Activated CD8-positive, alpha-beta memory T cell treated with anti-CD3 and anti-CD28 coated beads, Interleukin-2, amount 50 U/mL, for 48 hours (primary cell): ENCODE measurements around the gene NUP214.
"Not testable (repeated sequence)": the region's sequence is repeated elsewhere in the genome, so short reads cannot be mapped to it uniquely, and the experiment has no call there.

Experiments
- DNase-seq: peaks from one replicate; pipeline ENCODE4 v3.0.0-alpha.2; 2020

Gene NUP214

DNA sequence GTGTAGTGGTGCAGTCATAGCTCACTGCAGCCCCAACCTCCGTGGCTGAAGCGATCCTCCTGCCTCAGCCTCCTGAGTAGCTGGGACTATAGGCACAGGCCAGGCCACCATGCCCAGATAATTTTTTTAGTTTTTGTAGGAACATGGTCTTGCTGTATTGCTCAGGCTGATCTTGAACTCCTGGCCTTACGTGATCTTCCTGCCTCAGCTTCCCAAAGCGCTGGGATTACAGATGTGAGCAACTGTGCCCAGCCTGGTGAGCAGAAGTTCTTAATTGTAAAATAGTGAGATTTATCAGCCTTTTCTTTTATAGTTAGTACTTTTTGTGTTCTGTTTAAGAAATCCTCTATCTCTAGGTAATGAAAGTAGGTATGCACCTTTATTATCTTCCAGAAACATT is 42.5 kb downstream of the NUP214 start:
- DNase-seq, result no peak

DNA sequence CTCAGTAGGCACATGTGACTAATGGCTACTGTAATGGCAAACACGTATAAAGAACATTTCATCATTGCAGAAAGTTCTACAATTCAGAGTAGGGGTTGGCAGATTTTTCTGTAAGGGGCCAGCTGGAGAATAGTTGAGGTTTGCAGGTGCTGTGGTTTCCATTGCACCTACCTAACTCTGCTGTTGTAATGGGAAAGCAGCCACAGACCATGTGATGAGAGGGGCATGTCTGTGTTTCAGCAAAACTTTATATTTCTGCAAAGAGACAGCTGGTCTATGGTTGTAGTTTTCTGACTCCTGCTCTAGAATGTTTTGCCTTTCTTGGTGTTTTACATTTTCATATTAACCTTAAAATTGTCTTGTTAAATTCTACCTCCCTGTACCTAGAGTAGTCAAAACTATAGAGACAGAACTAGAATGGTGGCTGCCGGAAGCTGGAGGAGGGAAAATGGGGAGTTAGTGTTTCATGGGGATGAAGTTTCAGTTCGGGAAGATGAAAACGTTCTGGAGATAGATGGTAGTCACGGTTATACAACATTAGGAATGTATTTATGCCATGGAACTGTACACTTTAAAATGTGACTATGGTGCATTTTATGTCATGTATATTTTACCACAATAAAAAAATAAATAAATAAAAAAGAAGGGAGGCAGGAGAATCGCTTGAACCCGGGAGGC is 44.3 kb downstream of the NUP214 start:
- no peak for DNase-seq

DNA sequence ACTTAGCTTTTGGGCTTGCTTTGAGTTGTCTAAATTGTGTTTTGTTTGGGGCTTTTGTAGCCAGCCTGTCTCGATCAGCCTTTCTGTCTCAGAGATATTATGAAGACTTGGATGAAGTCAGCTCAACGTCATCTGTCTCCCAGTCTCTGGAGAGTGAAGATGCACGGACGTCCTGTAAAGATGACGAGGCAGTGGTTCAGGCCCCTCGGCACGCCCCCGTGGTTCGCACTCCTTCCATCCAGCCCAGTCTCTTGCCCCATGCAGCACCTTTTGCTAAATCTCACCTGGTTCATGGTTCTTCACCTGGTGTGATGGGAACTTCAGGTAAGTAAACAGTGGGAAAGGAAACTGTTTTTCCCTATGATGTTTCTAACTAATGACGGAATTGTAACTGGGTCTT is 48.6 kb downstream of the NUP214 start:
- DNase-seq, result no peak

DNA sequence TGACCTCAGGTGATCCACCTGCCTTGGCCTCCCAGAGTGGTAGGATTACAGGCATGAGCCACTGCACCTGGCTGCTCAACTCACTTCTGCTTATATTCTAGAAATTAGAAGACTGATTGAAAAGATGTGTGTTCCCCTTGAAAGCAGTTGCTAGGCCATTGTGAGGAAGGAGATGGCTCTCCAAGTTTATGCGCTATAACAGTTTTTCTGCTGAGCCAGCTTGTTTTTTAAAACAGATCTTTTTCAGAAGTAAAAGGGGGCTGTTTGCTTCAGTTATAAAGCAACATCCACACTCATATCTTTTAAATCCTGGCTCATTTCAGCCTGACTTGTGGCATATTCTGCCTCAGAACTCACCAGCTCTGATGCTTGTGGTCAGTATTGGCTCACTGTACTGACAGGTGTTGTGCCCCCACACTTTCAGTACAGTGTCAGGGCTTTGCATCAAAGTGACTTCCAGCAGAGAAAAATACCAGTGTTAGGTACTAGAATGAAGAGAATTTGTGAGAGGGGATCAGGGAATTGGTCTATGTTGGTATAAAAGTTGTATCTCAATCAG is 49.4 kb downstream of the NUP214 start:
- no peak for DNase-seq

DNA sequence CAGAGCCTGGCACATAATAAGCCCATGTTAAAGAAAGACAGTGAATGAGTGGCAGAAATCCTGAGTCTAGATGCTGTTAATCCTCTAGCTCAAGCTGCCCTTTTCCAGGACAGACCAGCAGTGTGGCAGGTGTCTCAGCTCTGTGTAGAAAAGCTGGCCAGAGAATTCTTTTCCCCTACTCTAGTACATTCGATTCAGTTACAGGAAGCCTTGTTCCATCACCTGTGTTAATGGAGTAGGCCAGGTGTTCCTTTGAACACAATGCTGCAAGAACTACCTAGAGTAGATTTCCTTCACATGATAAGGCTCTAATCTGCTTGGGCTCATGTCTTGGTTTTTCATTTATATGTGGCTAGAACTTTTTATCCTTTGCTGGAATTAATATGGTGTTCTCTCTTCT is 52.5 kb downstream of the NUP214 start:
- no peak for DNase-seq

DNA sequence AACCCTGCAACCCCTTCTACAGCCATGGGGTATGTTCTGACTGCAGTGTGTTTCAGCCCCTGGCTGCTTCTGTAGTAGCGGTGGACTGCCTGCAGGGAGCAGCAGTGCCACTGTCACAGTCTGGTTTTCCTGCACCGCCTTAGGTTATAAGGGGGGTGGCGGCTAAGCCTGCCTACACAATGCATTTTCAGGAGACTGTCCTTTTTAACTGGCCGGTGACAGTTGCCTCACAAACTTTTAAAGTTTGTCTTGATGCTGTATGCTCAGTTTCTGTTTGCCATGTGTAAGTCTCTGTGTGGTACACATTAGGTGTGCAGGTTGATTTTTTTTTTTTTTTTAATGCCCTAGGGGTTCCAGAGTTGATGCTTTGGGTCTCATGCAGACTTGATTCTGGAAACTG is 53.0 kb downstream of the NUP214 start:
- peak; percentile 79 for DNase-seq

DNA sequence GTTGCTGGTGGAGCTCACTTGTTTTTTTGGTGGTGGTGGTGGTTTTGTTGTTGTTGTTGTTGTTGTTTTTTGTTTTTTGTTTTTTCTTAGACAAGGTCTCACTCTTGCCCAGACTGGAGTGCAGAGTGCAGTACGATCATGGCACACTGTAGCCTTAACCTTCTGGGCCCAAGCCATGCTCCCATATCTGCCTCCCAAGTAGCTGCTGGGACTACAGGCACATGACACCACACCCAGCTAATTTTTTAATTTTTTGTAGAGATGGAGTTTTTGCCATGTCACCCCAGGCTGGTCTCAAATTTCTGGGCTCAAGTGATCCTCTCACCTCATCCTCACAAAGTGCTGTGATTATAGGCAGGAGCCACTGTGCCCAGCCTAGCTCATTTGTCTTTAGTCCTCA is 53.5 kb downstream of the NUP214 start:
- no peak for DNase-seq

DNA sequence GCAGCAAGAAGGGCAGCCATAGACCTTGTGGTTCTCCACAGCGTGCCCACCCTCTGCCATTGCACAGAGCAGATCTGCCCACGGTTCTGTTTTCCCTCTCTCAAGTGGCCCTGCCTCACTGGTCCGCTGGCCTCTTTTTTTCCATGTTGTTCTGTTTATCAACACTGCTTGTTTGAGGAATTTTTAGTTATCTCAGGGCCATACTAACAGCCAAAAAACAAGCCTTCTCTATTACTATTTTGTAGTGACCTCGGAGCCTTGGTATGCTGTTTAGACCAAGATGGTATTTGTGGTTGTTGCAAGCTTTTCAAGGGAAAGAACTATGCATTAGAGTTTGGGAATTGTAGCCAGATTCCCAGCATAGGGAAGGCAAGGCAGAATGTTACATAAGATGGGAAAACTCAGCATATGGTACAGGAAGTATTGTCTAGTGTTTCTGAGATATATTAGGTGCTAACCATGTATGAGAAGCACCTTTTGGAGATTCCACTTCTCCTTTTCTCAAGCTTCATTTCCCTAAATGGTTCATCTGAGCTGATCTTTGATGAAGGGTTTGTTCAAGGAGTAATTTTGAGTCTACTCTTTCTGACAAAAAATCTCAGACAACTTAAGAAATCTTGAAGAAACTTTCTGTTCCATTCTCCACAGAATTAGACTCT is 54.3 kb downstream of the NUP214 start:
- no peak for DNase-seq

DNA sequence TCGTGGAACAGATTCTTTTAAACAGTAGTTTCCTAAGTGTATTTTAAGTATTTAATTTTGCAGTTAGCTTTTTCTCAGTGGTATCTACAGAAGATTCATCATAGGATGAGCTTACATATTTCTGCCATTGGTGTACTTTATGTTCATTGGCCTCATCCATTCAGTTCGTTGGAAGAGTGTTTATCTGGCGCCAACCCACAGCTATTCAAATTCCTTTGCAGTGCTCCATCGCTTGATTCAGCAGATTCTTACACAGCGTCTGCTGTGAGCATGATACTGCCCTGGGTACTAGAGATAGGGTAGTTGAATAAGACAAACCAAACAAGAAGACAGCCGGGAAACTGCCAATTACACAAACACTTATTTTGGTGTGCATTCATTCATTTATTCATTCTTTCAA is 55.1 kb downstream of the NUP214 start:
- DNase-seq, result no peak

DNA sequence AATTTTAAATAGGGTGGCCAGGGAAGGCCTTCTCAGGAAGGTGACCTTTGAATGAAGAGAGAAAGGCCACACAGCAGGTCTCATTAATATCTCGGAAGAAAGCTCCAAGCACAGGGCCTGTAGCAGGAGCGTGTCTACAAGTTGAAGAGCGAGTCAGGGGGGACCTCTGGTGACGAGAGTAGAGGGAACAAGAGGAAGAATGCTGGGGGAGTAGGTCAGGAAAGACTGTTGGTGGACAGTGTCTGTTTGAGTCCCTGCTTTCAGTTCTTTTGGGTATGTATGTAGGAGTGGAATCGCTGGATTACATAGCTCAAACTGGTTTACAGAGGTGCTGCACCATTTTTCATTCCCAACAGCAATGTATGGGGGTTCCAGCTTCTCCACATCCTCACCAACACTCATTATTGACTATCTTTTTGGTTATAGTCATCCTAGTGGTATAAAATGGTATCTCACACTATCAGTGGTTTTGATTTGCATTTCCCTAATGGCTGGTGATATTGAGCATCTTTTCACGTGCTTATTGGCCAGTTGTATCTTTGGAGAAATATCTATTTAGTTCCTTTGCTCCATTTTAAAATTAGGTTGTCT is 55.8 kb downstream of the NUP214 start:
- DNase-seq, result no peak

DNA sequence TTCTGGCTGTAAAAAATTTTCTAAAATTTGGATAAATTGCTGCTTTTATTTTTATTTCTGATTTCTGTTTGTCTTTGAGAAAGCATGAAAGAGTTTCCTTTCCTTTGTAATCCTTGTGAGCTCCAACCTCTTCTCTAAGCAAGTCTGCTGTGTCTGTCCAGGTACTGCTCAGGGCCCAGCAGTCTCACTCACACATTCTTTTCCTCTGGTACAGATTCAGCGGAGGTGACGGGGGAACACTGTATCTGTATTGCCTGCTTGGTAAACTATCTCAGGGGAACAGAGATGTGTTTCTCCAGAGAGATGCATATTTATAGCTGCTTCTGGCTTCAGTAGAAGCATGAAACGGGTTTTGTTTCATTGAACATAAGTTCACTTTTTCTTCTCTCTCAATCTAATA is 60.5 kb downstream of the NUP214 start:
- no peak for DNase-seq

DNA sequence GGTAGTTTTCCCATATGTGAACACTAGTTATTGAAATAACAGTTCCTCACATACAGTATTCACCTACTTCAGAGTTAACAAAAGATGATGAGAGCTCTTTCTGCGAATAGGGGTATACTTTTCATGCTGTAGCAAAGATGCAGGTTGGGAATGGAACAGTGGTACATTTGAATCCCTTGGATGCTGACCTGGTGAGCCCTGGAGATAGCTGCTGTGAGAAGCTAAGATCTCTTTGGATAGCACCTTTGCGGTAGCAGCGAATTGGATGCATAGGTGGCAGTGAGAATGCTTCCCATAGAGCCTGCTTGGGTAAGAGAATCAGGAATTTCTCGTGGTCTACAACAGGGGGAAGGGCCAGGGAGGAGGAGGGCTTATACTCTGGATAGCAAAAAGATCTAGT is 61.2 kb downstream of the NUP214 start:
- DNase-seq, result no peak

DNA sequence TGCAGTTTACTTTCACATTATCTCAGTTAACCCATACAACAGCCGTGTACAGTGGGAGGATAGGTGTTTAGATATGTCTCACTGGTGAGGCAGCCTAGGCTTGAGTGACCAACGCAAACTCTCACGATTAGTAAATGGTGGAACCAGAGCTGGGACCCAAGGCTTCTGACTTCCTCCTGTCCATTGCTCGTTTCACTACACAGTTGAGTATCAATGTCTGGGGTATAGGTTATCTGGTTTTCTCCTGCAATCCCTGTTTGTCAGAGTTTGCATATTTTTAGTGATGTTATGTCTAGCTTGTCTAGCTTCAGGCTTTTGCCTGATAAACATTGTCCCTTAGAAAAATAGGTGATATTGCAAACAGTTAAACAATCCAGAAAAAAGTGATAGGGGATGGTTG is 62.6 kb downstream of the NUP214 start:
- no peak for DNase-seq

DNA sequence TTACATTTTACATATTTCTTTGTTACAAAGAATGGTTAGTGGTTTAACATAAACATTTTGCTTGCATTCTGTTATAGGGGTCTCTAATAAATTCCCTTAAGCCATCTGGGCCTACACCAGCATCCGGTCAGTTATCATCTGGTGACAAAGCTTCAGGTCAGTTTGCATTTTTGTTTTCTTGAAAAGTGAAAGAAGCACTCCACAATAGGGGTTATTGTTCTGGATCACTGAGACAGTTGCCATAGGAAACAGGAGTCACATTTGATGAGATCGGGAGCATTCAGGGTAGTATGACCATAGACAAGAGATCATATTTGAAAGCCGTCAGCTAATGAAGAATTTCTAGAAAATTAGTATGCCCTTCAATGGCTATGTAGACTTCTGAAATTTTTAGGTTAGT is 63.6 kb downstream of the NUP214 start:
- DNase-seq, result no peak

DNA sequence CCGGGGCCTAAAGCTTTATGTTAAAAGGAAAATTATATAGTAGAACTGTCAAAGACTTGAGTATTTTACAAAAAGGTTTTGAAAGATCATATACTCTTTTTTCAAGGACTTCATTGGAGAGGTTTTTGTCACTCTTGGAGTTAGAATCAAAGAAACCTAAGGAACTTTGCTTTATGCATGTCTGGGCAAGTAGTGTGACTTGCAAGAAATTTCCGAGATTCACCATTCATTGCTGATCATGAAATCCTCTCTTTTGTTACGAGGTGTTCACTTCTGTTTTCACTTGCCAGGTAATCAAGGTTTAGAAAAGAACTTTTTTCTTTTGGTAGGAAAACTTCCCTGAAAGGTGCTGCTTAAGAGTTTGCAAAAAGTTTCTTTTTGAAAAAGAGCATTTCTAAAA is 64.8 kb downstream of the NUP214 start:
- no peak for DNase-seq

DNA sequence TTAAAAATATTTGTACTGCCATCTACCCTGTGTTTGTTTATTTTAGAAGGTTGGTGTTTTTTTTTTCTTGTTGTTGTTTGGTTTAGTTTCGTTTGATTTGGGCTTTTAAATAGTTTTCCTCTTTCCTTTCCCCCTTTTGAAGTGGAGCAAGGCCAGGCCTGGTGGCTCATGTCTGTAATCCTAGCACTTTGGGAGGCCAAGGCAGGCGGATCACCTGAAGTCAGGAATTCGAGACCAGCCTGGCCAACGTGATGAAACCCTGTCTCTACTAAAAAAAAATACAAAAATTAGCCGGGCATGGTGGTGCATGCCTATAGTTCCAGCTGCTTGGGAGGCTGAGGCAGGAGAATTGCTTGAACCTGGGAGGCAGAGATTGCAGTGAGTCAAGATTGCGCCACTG is 65.6 kb downstream of the NUP214 start:
- DNase-seq, result not testable (repeated sequence)

DNA sequence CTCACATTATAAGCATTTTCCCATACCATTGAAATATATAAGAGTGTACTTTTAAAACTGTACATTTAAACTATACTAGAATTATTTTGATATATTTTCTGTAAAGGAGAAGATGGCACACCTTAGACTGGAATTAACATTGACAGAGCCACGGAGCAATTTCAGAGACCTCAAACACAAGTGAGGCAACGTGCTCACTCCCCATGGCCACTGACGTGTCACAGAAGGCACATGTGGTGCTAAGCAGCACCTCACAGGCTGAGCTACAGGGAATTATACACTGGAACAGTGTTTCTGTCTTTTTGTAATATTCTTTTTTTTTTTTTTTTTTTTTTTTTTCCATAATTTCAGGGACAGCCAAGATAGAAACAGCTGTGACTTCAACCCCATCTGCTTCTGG is 66.5 kb downstream of the NUP214 start:
- DNase-seq, result no peak

DNA sequence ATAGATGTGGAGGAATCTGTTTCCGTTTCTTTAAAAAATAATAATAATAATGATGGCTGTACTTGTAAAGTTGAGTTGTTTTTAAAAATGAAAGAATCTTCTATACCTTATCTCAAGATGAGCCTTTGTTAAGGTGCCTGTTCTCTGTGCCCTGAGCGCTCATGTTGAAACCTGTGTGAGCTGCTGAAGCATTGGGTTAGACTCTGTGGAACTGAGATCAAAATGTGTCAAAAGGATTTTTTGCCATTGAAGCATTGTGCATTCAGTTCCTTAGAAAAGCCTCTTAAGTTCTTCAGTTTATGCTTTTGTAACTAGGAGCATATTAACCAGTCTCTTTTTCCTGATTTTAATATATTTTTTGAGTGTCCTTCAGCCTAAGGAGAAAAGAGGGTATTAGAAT is 67.7 kb downstream of the NUP214 start:
- no peak for DNase-seq

DNA sequence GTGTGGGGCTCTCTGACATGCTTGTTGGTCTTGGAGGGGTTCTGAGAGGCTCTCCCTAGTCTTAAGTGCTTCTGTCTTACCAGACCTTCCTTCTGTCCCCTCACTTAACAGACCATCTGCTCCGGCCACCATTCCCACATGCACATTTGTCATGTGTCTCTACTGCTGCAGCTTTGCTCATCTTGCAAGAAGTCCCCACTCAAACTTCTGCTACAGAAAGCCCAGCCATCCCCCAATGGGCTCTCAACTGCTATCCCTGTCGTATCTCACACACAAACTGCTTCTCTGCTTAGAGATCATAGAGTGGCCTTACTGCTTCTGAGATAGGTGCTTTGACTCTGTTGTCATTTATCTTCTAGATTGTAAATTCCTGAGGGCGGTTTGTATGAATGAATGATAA is 69.4 kb downstream of the NUP214 start:
- no peak for DNase-seq

DNA sequence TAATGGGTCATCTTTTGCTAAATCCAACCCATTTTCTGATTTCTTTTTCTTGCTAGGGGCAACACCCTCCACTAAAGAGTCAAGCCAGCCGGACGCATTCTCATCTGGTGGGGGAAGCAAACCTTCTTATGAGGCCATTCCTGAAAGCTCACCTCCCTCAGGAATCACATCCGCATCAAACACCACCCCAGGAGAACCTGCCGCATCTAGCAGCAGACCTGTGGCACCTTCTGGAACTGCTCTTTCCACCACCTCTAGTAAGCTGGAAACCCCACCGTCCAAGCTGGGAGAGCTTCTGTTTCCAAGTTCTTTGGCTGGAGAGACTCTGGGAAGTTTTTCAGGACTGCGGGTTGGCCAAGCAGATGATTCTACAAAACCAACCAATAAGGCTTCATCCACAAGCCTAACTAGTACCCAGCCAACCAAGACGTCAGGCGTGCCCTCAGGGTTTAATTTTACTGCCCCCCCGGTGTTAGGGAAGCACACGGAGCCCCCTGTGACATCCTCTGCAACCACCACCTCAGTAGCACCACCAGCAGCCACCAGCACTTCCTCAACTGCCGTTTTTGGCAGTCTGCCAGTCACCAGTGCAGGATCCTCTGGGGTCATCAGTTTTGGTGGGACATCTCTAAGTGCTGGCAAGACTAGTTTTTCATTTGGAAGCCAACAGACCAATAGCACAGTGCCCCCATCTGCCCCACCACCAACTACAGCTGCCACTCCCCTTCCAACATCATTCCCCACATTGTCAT is 72.0 kb downstream of the NUP214 start:
- DNase-seq, result no peak

DNA sequence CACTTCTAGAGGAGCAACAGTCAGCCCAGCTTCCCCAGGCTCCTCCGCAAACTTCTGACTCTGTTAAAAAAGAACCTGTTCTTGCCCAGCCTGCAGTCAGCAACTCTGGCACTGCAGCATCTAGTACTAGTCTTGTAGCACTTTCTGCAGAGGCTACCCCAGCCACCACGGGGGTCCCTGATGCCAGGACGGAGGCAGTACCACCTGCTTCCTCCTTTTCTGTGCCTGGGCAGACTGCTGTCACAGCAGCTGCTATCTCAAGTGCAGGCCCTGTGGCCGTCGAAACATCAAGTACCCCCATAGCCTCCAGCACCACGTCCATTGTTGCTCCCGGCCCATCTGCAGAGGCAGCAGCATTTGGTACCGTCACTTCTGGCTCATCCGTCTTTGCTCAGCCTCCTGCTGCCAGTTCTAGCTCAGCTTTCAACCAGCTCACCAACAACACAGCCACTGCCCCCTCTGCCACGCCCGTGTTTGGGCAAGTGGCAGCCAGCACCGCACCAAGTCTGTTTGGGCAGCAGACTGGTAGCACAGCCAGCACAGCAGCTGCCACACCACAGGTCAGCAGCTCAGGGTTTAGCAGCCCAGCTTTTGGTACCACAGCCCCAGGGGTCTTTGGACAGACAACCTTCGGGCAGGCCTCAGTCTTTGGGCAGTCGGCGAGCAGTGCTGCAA is 72.8 kb downstream of the NUP214 start:
- no peak for DNase-seq

DNA sequence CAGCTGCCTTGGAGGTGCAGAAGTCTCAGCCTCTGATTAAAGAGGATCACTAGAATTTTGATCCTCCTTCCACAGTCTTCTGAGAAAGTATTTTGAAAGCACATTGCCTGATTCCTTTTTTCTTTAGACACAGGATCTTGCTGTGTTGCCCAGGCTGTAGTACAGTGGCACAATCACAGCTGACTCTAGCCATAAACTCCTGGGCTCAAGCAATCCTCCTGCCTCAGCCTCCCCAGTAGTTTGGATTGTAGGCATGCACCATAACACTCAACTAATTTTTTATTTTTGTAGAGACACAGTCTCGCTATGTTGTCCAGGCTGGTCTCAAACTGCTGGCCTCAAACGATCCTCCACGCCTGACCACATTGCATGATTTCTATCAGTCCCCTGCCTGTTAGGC is 76.5 kb downstream of the NUP214 start:
- no peak for DNase-seq
